Natural killer cell (primary cell): Measurements from ENCODE around the gene LDAH. TPM values are rescaled to one million over a fixed set of nuclear protein-coding genes. Genes with fewer than 3 reads are reported as not detected.

Experiments used
- ATAC-seq, 3 donors: fragments of 150-1000 bp in 2 of 3; fragments of 200-7000 bp in 1 of 3; cut with Tn5 transposase; 1 replicate in 1 of 3; 2 replicates in 2 of 3; pipeline ENCODE4 v1.10.0; 2021; ENCODE audit warnings: mild to moderate bottlenecking in 2 of 3, moderate library complexity in 2 of 3
- DNase-seq, 2 donors: peaks; one replicate each; pipeline versions ENCODE4 v3.0.0 to v3.0.0-alpha.2; 2013 to 2021; ENCODE audit warnings: mixed read lengths in 1 of 2
- H3K27ac ChIP-seq: one replicate; pipeline ENCODE4 v1.5.1; 2013; ENCODE audit warnings: mild to moderate bottlenecking, low read length
- H3K27me3 ChIP-seq: one replicate; pipeline ENCODE4 v1.6.1; 2013; ENCODE audit warnings: low read length; ENCODE audit not compliant: control insufficient read depth, insufficient read depth
- H3K36me3 ChIP-seq: one replicate; pipeline ENCODE4 v1.6.1; 2013; ENCODE audit warnings: low read length; ENCODE audit not compliant: control insufficient read depth, insufficient read depth
- H3K4me1 ChIP-seq: one replicate; pipeline ENCODE4 v1.6.1; 2013; ENCODE audit warnings: low read length; ENCODE audit not compliant: control insufficient read depth, insufficient read depth
- H3K4me3 ChIP-seq: one replicate; pipeline ENCODE4 v1.5.1; 2013; ENCODE audit warnings: low read length
- H3K9me3 ChIP-seq: one replicate; pipeline ENCODE4 v1.6.1; 2013; ENCODE audit warnings: low read length; ENCODE audit not compliant: control insufficient read depth, insufficient read depth
- H3K27ac Mint-ChIP-seq, 2 donors: one replicate each; pipeline ENCODE4 v1.8.0; 2022; ENCODE audit warnings: mild to moderate bottlenecking in 2 of 2, mixed read lengths in 2 of 2, moderate library complexity in 1 of 2
- H3K27me3 Mint-ChIP-seq, 2 donors: one replicate each; pipeline ENCODE4 v1.8.0; 2022; ENCODE audit warnings: low read depth in 2 of 2, mixed read lengths in 2 of 2
- H3K36me3 Mint-ChIP-seq: one replicate; pipeline ENCODE4 v1.8.0; 2022; ENCODE audit warnings: mixed read lengths
- H3K4me1 Mint-ChIP-seq, 2 donors: one replicate each; pipeline ENCODE4 v1.8.0; 2022; ENCODE audit warnings: mixed read lengths in 2 of 2
- H3K4me3 Mint-ChIP-seq: one replicate; pipeline ENCODE4 v1.8.0; 2022; ENCODE audit warnings: mild to moderate bottlenecking, moderate library complexity, mixed read lengths
- H3K9me3 Mint-ChIP-seq, 2 donors: one replicate each; pipeline ENCODE4 v1.8.0; 2022; ENCODE audit warnings: mixed read lengths in 2 of 2
- CTCF ChIP-seq: fragments of 200-600 bp; IDR thresholded peaks from one replicate; pipeline ENCODE4 v1.8.0; 2022; ENCODE audit warnings: antibody characterized with exemption
- WGBS: methylation state at CpG from one replicate; pipeline ENCODE4 v1.1.7; 2013; ENCODE audit warnings: missing lambda C conversion rate; ENCODE audit not compliant: insufficient coverage; 5-methylcytosine and 5-hydroxymethylcytosine counted together
- intact Hi-C: fragments of 100-400 bp; cut with micrococcal nuclease; formaldehyde crosslinking; loops from one replicate; pipeline ENCODE4 v1.14.2; 2022
- total RNA-seq, 4 donors: library from RNA; stranded (reverse); fragments of 120-200 nt in 1 of 4; gene quantifications; one replicate each; pipeline versions ENCODE4 v1.2.3 to v1.2.4, GENCODE V29; 2013 to 2022

The LDAH gene
- total RNA-seq, 3 donors from 2014 or later (not counting 1 experiment from before 2014, with no cell fraction given): 14.5 to 25.6 (median 17.2) TPM

GRCh38 chr2:20725782-20726181 lies 97.1 kb downstream of the LDAH start:
- TF ChIP-seq CTCF: no peak
- intact Hi-C loops: no loop called here
- Mint-ChIP-seq H3K4me1 (peaks cover 7 to 10% of the 10 kb centered on the region in 2 donors), H3K27me3 (no peaks in the 10 kb centered on the region), H3K36me3 (no peaks in the 10 kb centered on the region), H3K9me3 (no peaks in the 10 kb centered on the region), H3K4me3 (no peak overlapping the region), H3K27ac (no peak overlapping the region)
- no peaks in the 10 kb centered on the region for H3K4me1 ChIP-seq
- no peak overlapping the region for H3K4me3 ChIP-seq
- no peak overlapping the region for H3K27ac ChIP-seq
- H3K27me3 ChIP-seq: no peaks in the 10 kb centered on the region
- DNase-seq: no peak
- no peak for ATAC-seq
- no peaks in the 10 kb centered on the region for H3K36me3 ChIP-seq
- 97% methylated on average over 2 of the region's 2 CpGs for WGBS
- no peaks in the 10 kb centered on the region for H3K9me3 ChIP-seq

- Mint-ChIP-seq H3K9me3 (no peaks in the 10 kb centered on the region), H3K36me3 (no peaks in the 10 kb centered on the region), H3K27ac (no peak overlapping the region), H3K4me1 (peaks cover 7 to 13% of the 10 kb centered on the region in 2 donors), H3K4me3 (no peak overlapping the region), H3K27me3 (no peaks in the 10 kb centered on the region)
- H3K4me3 ChIP-seq: no peak overlapping the region
- H3K4me1 ChIP-seq: no peaks in the 10 kb centered on the region
- no peak for DNase-seq
- H3K27me3 ChIP-seq: no peaks in the 10 kb centered on the region
- intact Hi-C loops: no loop called here
- H3K9me3 ChIP-seq: no peaks in the 10 kb centered on the region
- TF ChIP-seq CTCF: no peak
- no peak overlapping the region for H3K27ac ChIP-seq
- WGBS: 95% methylated on average over 2 of the region's 3 CpGs
- ATAC-seq: no peak
- no peaks in the 10 kb centered on the region for H3K36me3 ChIP-seq
Observed at GRCh38 chr2:20724500-20725053, 98.3 kb downstream of the LDAH start.

DNA sequence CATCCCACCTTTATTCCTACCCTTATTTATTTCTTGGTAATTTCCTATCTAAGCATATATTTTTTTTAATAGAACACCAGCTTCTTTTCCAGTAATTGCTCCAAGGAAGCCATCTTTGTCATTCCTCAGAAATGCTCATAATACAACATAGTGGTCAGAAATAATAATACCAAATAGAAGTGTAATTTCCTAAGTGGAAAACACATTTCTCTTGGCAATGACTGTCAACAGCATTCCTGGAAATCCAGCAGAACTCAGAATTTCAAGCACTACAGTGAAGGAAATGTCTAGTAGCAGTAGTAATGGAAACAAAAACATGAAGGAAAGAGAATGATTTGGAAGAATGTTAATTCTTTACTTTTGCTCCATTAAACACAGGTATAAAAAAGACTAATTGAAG lies 99.4 kb downstream of the LDAH start:
- no peak overlapping the region for H3K27ac ChIP-seq
- no peak for ATAC-seq
- no peak overlapping the region for H3K27ac Mint-ChIP-seq
- peaks cover 4% of the 10 kb centered on the region for H3K36me3 Mint-ChIP-seq
- no peaks in the 10 kb centered on the region for H3K27me3 Mint-ChIP-seq
- H3K27me3 ChIP-seq: no peaks in the 10 kb centered on the region
- H3K36me3 ChIP-seq: no peaks in the 10 kb centered on the region
- no peak overlapping the region for H3K4me3 ChIP-seq
- TF ChIP-seq CTCF: no peak
- intact Hi-C loops: no loop called here
- no peaks in the 10 kb centered on the region for H3K9me3 ChIP-seq
- no peak for DNase-seq
- no peaks in the 10 kb centered on the region for H3K9me3 Mint-ChIP-seq
- H3K4me3 Mint-ChIP-seq: no peak overlapping the region
- H3K4me1 ChIP-seq: no peaks in the 10 kb centered on the region
- H3K4me1 Mint-ChIP-seq: peaks cover 4 to 13% of the 10 kb centered on the region in 2 donors

GRCh38 chr2:20722592-20723240 lies 100.2 kb downstream of the LDAH start:
- H3K9me3 Mint-ChIP-seq: peaks cover 6 to 7% of the 10 kb centered on the region in 2 donors
- DNase-seq: no peak
- H3K27ac Mint-ChIP-seq: no peak overlapping the region
- H3K36me3 Mint-ChIP-seq: peaks cover 12% of the 10 kb centered on the region
- no peak for TF ChIP-seq CTCF
- no peaks in the 10 kb centered on the region for H3K27me3 Mint-ChIP-seq
- H3K9me3 ChIP-seq: no peaks in the 10 kb centered on the region
- H3K4me1 Mint-ChIP-seq: peaks cover 0 to 13% of the 10 kb centered on the region in 2 donors
- H3K4me3 Mint-ChIP-seq: no peak overlapping the region
- no peak overlapping the region for H3K27ac ChIP-seq
- H3K4me3 ChIP-seq: no peak overlapping the region
- H3K27me3 ChIP-seq: no peaks in the 10 kb centered on the region
- WGBS: no CpG with 5 or more reads among the region's 1 CpG
- no peaks in the 10 kb centered on the region for H3K36me3 ChIP-seq
- ATAC-seq: no peak
- intact Hi-C loops: no loop called here
- no peaks in the 10 kb centered on the region for H3K4me1 ChIP-seq
